ENCODE results near the gene KCNH4.
A peak's percentile ranks its signal among the peaks of the same experiment; 100 is the strongest.

The KCNH4 gene

GRCh38 chr17:42113293-42114069 lies 67.5 kb downstream of the KCNH4 start:
- H3K4me3 ChIP-seq (ENCODE audit: severe bottlenecking), result no peak overlapping the region
- H3K27me3 ChIP-seq (ENCODE audit: insufficient read depth, poor library complexity, severe bottlenecking), result no peaks in the 10 kb centered on the region
- no peak for TF ChIP-seq CTCF (IDR thresholded peaks at IDR 0.05; ENCODE audit: poor library complexity, severe bottlenecking)
- H3K4me1 ChIP-seq (ENCODE audit: insufficient read depth, poor library complexity, severe bottlenecking), result no peaks in the 10 kb centered on the region
- H3K9me3 ChIP-seq (ENCODE audit: severe bottlenecking), result no peaks in the 10 kb centered on the region
- ATAC-seq (ENCODE audit: low read depth) (no peak), DNase-seq (ENCODE audit: low spot score) (no peak)
- H3K27ac ChIP-seq (ENCODE audit: poor library complexity, severe bottlenecking), result peak overlapping the region; percentile 69
- peaks cover 37% of the 10 kb centered on the region for H3K36me3 ChIP-seq (ENCODE audit: low read depth)

DNA sequence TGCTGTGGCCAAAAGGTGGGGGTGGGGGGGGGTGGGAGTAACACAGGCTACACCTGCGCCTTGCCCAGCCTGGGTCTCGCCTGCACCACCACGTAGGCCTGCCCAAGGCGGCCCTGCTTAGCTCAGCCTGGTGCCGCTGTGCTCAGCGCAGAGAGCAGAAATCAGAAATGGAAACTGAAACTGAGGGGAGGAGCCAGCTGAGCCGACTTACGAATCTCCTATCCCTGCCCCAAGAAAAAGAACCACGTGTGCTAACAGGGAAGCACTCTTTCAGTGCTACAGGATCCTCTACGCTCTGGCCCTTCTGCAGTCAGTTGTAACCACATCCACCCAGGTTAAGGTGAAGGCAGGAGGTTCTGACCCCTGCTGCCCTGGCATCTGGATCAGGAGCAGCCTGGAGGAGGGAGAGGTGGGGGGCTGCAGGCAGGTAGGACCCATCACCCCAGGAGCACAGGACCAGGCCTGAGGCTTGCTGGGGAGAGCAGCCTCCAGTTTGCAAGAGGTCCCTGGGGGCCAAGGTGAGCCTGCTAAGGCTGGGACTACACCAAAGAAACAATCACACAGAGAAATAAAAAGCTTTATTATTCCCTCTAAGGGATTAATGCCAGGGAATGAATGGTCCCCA lies 68.3 kb downstream of the KCNH4 start, which contains the start of gene DHX58:
Gene DHX58 (minus strand): TSS at position 163 of the 625 bp plus-strand sequence. CDS start 822 bp downstream, outside the sequence.
- H3K27ac ChIP-seq (ENCODE audit: poor library complexity, severe bottlenecking), result peak within 1 kb of the TSS; percentile 69
- H3K4me3 ChIP-seq (ENCODE audit: severe bottlenecking), result peak within 1 kb of the TSS; percentile 37
- no peaks in the 10 kb centered on the region for H3K27me3 ChIP-seq (ENCODE audit: insufficient read depth, poor library complexity, severe bottlenecking)
- no peaks in the 10 kb centered on the region for H3K4me1 ChIP-seq (ENCODE audit: insufficient read depth, poor library complexity, severe bottlenecking)
- ATAC-seq (ENCODE audit: low read depth) (peak; percentile 84), DNase-seq (ENCODE audit: low spot score) (no peak)
- H3K9me3 ChIP-seq (ENCODE audit: severe bottlenecking), result no peaks in the 10 kb centered on the region
- H3K36me3 ChIP-seq (ENCODE audit: low read depth), result peaks cover 28% of the 10 kb centered on the region
- no peak for TF ChIP-seq CTCF (IDR thresholded peaks at IDR 0.05; ENCODE audit: poor library complexity, severe bottlenecking)

DNA sequence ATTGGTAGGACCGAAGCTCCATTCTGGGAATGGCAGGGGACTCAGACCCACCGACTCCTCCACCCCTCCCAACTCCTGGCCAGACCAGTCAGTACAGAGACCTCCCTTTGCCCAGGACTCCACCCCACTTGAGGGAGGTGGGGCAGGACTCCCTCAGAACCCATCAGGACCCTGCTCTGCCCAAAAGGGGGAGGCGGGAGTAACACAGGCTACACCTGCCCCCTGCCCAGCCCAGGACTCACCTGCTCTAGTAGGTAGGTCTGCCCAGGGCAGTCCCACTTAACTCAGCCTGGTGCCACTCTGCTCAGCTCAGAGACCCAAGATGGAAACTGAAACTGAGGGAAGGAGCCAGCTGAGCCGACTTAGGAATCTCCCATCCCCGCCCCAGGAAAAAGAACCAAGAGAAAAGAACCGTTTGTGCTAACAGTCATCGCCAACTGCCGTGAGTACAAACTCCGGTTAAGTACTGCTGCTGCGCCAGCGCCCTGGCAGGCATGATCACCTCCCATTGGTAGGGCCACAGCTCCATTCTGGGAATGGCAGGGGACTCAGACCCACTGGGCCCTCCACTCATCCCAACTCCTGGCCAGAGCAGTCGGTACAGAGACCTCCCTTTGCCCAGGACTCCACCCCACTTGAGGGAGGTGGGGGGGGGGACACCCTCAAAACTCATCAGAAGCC lies 68.9 kb downstream of the KCNH4 start:
- H3K27ac ChIP-seq (ENCODE audit: poor library complexity, severe bottlenecking), result peak overlapping the region; percentile 69
- peak; percentile 36 for ATAC-seq (ENCODE audit: low read depth)

DNA sequence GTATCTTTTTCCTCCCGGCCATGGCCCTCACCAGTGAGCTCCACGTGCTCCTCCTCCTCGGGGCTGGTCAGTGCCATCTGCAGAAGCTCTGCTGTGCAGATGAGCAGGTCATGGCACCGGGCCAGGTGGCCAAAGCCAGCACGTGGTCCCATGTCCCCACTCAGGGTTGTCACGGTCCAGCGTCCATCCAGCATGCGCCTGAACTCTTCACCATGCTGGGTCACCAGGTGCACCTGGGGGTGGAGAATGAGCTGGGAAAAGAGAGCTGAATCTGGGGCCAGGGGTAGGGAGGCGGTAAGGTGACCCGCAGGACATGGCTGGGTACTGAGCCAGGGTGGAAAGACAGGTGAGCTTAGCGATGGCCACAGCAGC lies 69.7 kb downstream of the KCNH4 start:
- no peak overlapping the region for H3K27ac ChIP-seq (ENCODE audit: poor library complexity, severe bottlenecking)
- ATAC-seq (ENCODE audit: low read depth), result no peak
- no peaks in the 10 kb centered on the region for H3K9me3 ChIP-seq (ENCODE audit: severe bottlenecking)

More for the DNA sequence above, 68.9 kb downstream of the KCNH4 start:
- Histone ChIP-seq H3K36me3 (ENCODE audit: low read depth) (peaks cover 22% of the 10 kb centered on the region), H3K4me1 (ENCODE audit: insufficient read depth, poor library complexity, severe bottlenecking) (no peaks in the 10 kb centered on the region), H3K27me3 (ENCODE audit: insufficient read depth, poor library complexity, severe bottlenecking) (no peaks in the 10 kb centered on the region), H3K4me3 (ENCODE audit: severe bottlenecking) (peak overlapping the region; percentile 37), H3K9me3 (ENCODE audit: severe bottlenecking) (no peaks in the 10 kb centered on the region)
- no peak for DNase-seq (ENCODE audit: low spot score)
- no peak for TF ChIP-seq CTCF (IDR thresholded peaks at IDR 0.05; ENCODE audit: poor library complexity, severe bottlenecking)

More for the DNA sequence above, 69.7 kb downstream of the KCNH4 start:
- no peak for TF ChIP-seq CTCF (IDR thresholded peaks at IDR 0.05; ENCODE audit: poor library complexity, severe bottlenecking)
- no peaks in the 10 kb centered on the region for H3K4me1 ChIP-seq (ENCODE audit: insufficient read depth, poor library complexity, severe bottlenecking)
- no peak for DNase-seq (ENCODE audit: low spot score)
- no peak overlapping the region for H3K4me3 ChIP-seq (ENCODE audit: severe bottlenecking)
- no peaks in the 10 kb centered on the region for H3K27me3 ChIP-seq (ENCODE audit: insufficient read depth, poor library complexity, severe bottlenecking)
- peaks cover 14% of the 10 kb centered on the region for H3K36me3 ChIP-seq (ENCODE audit: low read depth)
